GM12891 (cell line): Measurements from ENCODE around the gene ACYP2.

Experiments
- PAX5 ChIP-seq: IDR thresholded peaks from 2 replicates; pipeline ENCODE4 v1.6.1; 2011; ENCODE audit warnings: low read length, moderate library complexity, mild to moderate bottlenecking; ENCODE audit not compliant: insufficient read depth, severe bottlenecking
- POLR2A ChIP-seq: IDR thresholded peaks from 2 replicates; pipeline ENCODE4 v1.6.1; 2011; ENCODE audit warnings: low read depth, low read length, control low read depth
- POLR2AphosphoS5 ChIP-seq: IDR thresholded peaks from 2 replicates; pipeline ENCODE4 v1.6.1; 2011; ENCODE audit warnings: low read depth, low read length, control low read depth
- POU2F2 ChIP-seq: IDR thresholded peaks from 2 replicates; pipeline ENCODE4 v1.6.1; 2011; ENCODE audit warnings: low read depth, mild to moderate bottlenecking, control low read depth, low read length, moderate library complexity
- SPI1 ChIP-seq: IDR thresholded peaks from 2 replicates; pipeline ENCODE4 v1.6.1; 2011; ENCODE audit warnings: low read depth, low read length, control low read depth
- TAF1 ChIP-seq: IDR thresholded peaks from 2 replicates; pipeline ENCODE4 v1.6.1; 2011; ENCODE audit warnings: low read depth, low read length, control low read depth

GRCh38 chr2:54342603-54343002 lies 227.2 kb downstream of the ACYP2 start:
- no peak for TF ChIP-seq POLR2AphosphoS5
- no peak for TF ChIP-seq POLR2A
- TF ChIP-seq POU2F2, result no peak
- no peak for TF ChIP-seq TAF1
- TF ChIP-seq SPI1, result no peak
- TF ChIP-seq PAX5, result no peak
